Measurements from ENCODE around the gene HNRNPL. TPM values are rescaled to one million over a fixed set of nuclear protein-coding genes. Genes with fewer than 3 reads are reported as not detected.
A peak's percentile ranks its signal among the peaks of the same experiment; 100 is the strongest.

HNRNPL gene
- total and polyA plus RNA-seq, 2 donors (not counting 1 experiment from before 2014, with no cell fraction given) = 292 to 418 TPM

GRCh38 chr19:38851622-38852230 lies 1.9 kb upstream of the HNRNPL start:
- Histone ChIP-seq H2AFZ (ENCODE audit: insufficient read depth, low read depth, low read length, poor library complexity, severe bottlenecking) (peak overlapping the region; percentile 64), H3K4me2 (replicated peaks; ENCODE audit: low read depth, low read length, poor library complexity, severe bottlenecking) (peak overlapping the region; percentile 92), H3K27me3 (replicated peaks in 1 of 4; ENCODE audit: control extremely low read depth in 1 of 4, control insufficient read depth in 3 of 4, insufficient read depth in 4 of 4, low read length in 3 of 4) (no peaks in the 10 kb centered on the region), H3K79me2 (ENCODE audit: control insufficient read depth, insufficient read depth, low read length) (peaks cover 23% of the 10 kb centered on the region), H3K9ac (ENCODE audit: low read length) (peak overlapping the region; percentile 77), H3K27ac (ENCODE audit: low read length in 2 of 2) (peak overlapping the region; percentile 95 to 96), H3K36me3 (replicated peaks in 1 of 2; ENCODE audit: control extremely low read depth in 1 of 2, control insufficient read depth in 1 of 2, extremely low read depth in 1 of 2, insufficient read depth in 2 of 2, low read length in 1 of 2) (peaks cover 6 to 21% of the 10 kb centered on the region in 2 experiments), H3K4me3 (ENCODE audit: control extremely low read depth in 1 of 5, extremely low read depth in 1 of 5, insufficient read depth in 1 of 5, low read depth in 2 of 5, low read length in 4 of 5) (peak overlapping the region; percentile 34 to 93 (median 83)), H3K4me1 (ENCODE audit: control insufficient read depth in 2 of 2, insufficient read depth in 2 of 2, low read length in 2 of 2) (peaks cover 37 to 53% of the 10 kb centered on the region in 2 donors), H3K9me3 (ENCODE audit: control extremely low read depth in 1 of 3, control insufficient read depth in 2 of 3, insufficient read depth in 1 of 3, low read length in 2 of 3) (peaks cover 0 to 7% (median 0%) of the 10 kb centered on the region in 3 donors), H4K20me1 (ENCODE audit: control insufficient read depth, insufficient read depth, low read length, poor library complexity, severe bottlenecking) (peaks cover 25% of the 10 kb centered on the region)
- intact Hi-C loops (cut with micrococcal nuclease) = loop anchor here (1.0 to 5.0 kb wide), 2 partner anchors 36 to 204 kb away; partner anchors contain the start of gene ACTN4
- POLR2A ChIA-PET = interaction anchor here (0.5 to 8.7 kb wide), 10 partner anchors 9 to 1108 kb away, joined by 3 to 237 read pairs (median 6); partner anchors contain the start of genes ECH1, NFKBIB, RINL and SIRT2
- peak overlapping the region; percentile 99 for H3K27ac Mint-ChIP-seq
- peaks cover 53% of the 10 kb centered on the region for H3K4me1 Mint-ChIP-seq
- H3K27me3 Mint-ChIP-seq = no peaks in the 10 kb centered on the region
- DNase-seq (peak; percentile 95), ATAC-seq (ENCODE audit: low read depth) (peak; percentile 25)
- CTCF ChIA-PET = interaction anchor here (1.0 to 4.6 kb wide), 8 partner anchors 9 to 79 kb away, joined by 3 to 62 read pairs (median 13); partner anchors contain the start of genes ECH1, MRPS12, RINL and SARS2
- TF ChIP-seq CTCF (IDR thresholded peaks at IDR 0.05) (no peak), EZH2 (IDR thresholded peaks at IDR 0.05; ENCODE audit: borderline replicate concordance, insufficient read depth, low read depth, low read length, poor library complexity, severe bottlenecking) (no peak)
- no peaks in the 10 kb centered on the region for H3K9me3 Mint-ChIP-seq (ENCODE audit: insufficient read depth)
- H3K4me3 Mint-ChIP-seq = peak overlapping the region; percentile 100
- WGBS (ENCODE audit: insufficient coverage) = under 1% methylated on average over 44 of the region's 67 CpGs
